Myocyte (in vitro differentiated cells): Measurements from ENCODE around the gene FRG1. TPM values are rescaled to one million over a fixed set of nuclear protein-coding genes. Genes with fewer than 3 reads are reported as not detected.
"Not testable (repeated sequence)": the region's sequence is repeated elsewhere in the genome, so short reads cannot be mapped to it uniquely, and the experiment has no call there.

Experiments
- DNase-seq: peaks from one replicate; pipeline ENCODE4 v3.0.0-alpha.2; 2012; ENCODE audit warnings: low read depth
- total RNA-seq: library from RNA; depleted of rRNA; stranded (reverse); fragments of >200 nt; gene quantifications from 2 replicates; pipeline ENCODE4 v1.2.3, GENCODE V29; 2014

The FRG1 gene
- total RNA-seq, 1 donor from 2014 or later: 28.7 TPM

- DNase-seq: not testable (repeated sequence)
Measured at GRCh38 chr4:189984661-189985060, 44.0 kb downstream of the FRG1 start.

GRCh38 chr4:189985651-189986243 lies 45.1 kb downstream of the FRG1 start:
- DNase-seq: not testable (repeated sequence)

- no peak for DNase-seq
Measured at GRCh38 chr4:189988877-189989431, 48.3 kb downstream of the FRG1 start.

- not testable (repeated sequence) for DNase-seq
Measured at GRCh38 chr4:189989941-189990340, 49.3 kb downstream of the FRG1 start.

Other genes with a start within 250 kb of the FRG1 start
- not detected in 2 replicates for gene FRG2, start 86.4 kb downstream of the FRG1 start, total RNA-seq
- not detected in 2 replicates for gene DBET, start 123.6 kb downstream of the FRG1 start, total RNA-seq
- gene DUX4, start 232.9 kb downstream of the FRG1 start, total RNA-seq: not detected in 2 replicates